ENCODE measurements around the gene UNC5C. TPM values are rescaled to one million over a fixed set of nuclear protein-coding genes. Genes with fewer than 3 reads are reported as not detected.

The UNC5C gene
- total and polyA plus RNA-seq, 10 of the 15 experiments (the other 5 are each of a cell fraction or from before 2014, with no cell fraction given) = 0.02 to 2.0 (median 0.15) TPM; not detected in 1

- Histone ChIP-seq H3K4me2 (ENCODE audit: control insufficient read depth, insufficient read depth) (no peak overlapping the region), H3K4me3 (no peak overlapping the region), H3K9ac (ENCODE audit: control insufficient read depth, insufficient read depth, low read length) (no peak overlapping the region), H3K36me3 (ENCODE audit: control insufficient read depth in 2 of 2, insufficient read depth in 2 of 2, low read length in 1 of 2) (no peaks in the 10 kb centered on the region), H3K27ac (ENCODE audit: control insufficient read depth, insufficient read depth) (no peak overlapping the region), H3K4me1 (ENCODE audit: control insufficient read depth, insufficient read depth, low read length) (no peaks in the 10 kb centered on the region), H4K20me1 (ENCODE audit: control insufficient read depth, insufficient read depth) (no peaks in the 10 kb centered on the region), H3K79me2 (ENCODE audit: control insufficient read depth, insufficient read depth, low read length) (no peaks in the 10 kb centered on the region), H2AFZ (ENCODE audit: control insufficient read depth, low read depth, low read length) (no peak overlapping the region), H3K27me3 (replicated peaks in 1 of 2; ENCODE audit: control insufficient read depth in 2 of 2, insufficient read depth in 2 of 2, low read length in 1 of 2) (no peaks in the 10 kb centered on the region), H3K9me3 (replicated peaks; ENCODE audit: control insufficient read depth, insufficient read depth, low read length) (no peaks in the 10 kb centered on the region)
- POLR2A ChIA-PET = no interaction called here
- RAD21 ChIA-PET (ENCODE audit: unreplicated experiment) = interaction anchor here (0.6 kb wide), 1 partner anchor 128 kb away, joined by 3 read pairs; no protein-coding TSS in a partner anchor
- WGBS (ENCODE audit: insufficient coverage, insufficient replicate concordance, low lambda C conversion rate, missing lambda C conversion rate) = 16% methylated on average over 3 of the region's 3 CpGs
- no TSS peak for BruUV-seq (replicated peaks)
- SMC1A ChIA-PET (ENCODE audit: uncharacterized antibody, unreplicated experiment) = no interaction called here
- DNase-seq (ENCODE audit: low read depth, low spot score) (no peak), FAIRE-seq (no peak), ATAC-seq (no peak)
- CTCF ChIA-PET = no interaction called here
- intact Hi-C loops (cut with micrococcal nuclease; ENCODE audit: unreplicated experiment) = no loop called here
- in situ Hi-C loops (cut with MboI) = no loop called here
- TF ChIP-seq PAX8 (IDR thresholded peaks at IDR 0.05) (no peak), CREM (IDR thresholded peaks at IDR 0.05; ENCODE audit: low read depth) (no peak), SP1 (IDR thresholded peaks at IDR 0.05; ENCODE audit: low read depth, low read length) (no peak), E2F4 (IDR thresholded peaks at IDR 0.05; ENCODE audit: low read depth, low read length) (no peak), SIX5 (IDR thresholded peaks at IDR 0.05; ENCODE audit: low read depth, low read length, severe bottlenecking) (no peak)
These were observed 162.4 kb downstream of the UNC5C start for GRCh38 chr4:95386410-95386809.

GRCh38 chr4:95381843-95382580 is 166.8 kb downstream of the UNC5C start:
- DNase-seq (ENCODE audit: low read depth, low spot score) = no peak
- no peaks in the 10 kb centered on the region for H3K4me1 ChIP-seq (ENCODE audit: control insufficient read depth, insufficient read depth, low read length)
- ChIA-PET POLR2A (no interaction called here), CTCF (interaction anchor here (0.9 to 1.5 kb wide), 2 partner anchors 9 to 19 kb away, joined by 4 to 6 read pairs; no protein-coding TSS in a partner anchor), RAD21 (ENCODE audit: unreplicated experiment) (no interaction called here), SMC1A (ENCODE audit: uncharacterized antibody, unreplicated experiment) (interaction anchor here (0.6 to 0.9 kb wide), 2 partner anchors 57 to 359 kb away, joined by 3 read pairs; no protein-coding TSS in a partner anchor)
- no peak overlapping the region for H2AFZ ChIP-seq (ENCODE audit: control insufficient read depth, low read depth, low read length)
- H3K9ac ChIP-seq (ENCODE audit: control insufficient read depth, insufficient read depth, low read length) = no peak overlapping the region
- in situ Hi-C loops (cut with MboI) (no loop called here), intact Hi-C loops (cut with micrococcal nuclease; ENCODE audit: unreplicated experiment) (no loop called here)
- BruUV-seq (replicated peaks) = no TSS peak
- no peaks in the 10 kb centered on the region for H3K9me3 ChIP-seq (replicated peaks; ENCODE audit: control insufficient read depth, insufficient read depth, low read length)
- 33% methylated on average over 3 of the region's 4 CpGs for WGBS (ENCODE audit: insufficient coverage, insufficient replicate concordance, low lambda C conversion rate, missing lambda C conversion rate)
- ATAC-seq = no peak
- no peaks in the 10 kb centered on the region for H3K27me3 ChIP-seq (replicated peaks in 1 of 2; ENCODE audit: control insufficient read depth in 2 of 2, insufficient read depth in 2 of 2, low read length in 1 of 2)
- FAIRE-seq = no peak
- no peak overlapping the region for H3K4me3 ChIP-seq
- H4K20me1 ChIP-seq (ENCODE audit: control insufficient read depth, insufficient read depth) = no peaks in the 10 kb centered on the region
- H3K4me2 ChIP-seq (ENCODE audit: control insufficient read depth, insufficient read depth) = no peak overlapping the region
- no peaks in the 10 kb centered on the region for H3K36me3 ChIP-seq (ENCODE audit: control insufficient read depth in 2 of 2, insufficient read depth in 2 of 2, low read length in 1 of 2)
- H3K27ac ChIP-seq (ENCODE audit: control insufficient read depth, insufficient read depth) = no peak overlapping the region
- no peaks in the 10 kb centered on the region for H3K79me2 ChIP-seq (ENCODE audit: control insufficient read depth, insufficient read depth, low read length)
- no peak for TF ChIP-seq RB1 (IDR thresholded peaks at IDR 0.05; ENCODE audit: borderline replicate concordance)
- no peak for TF ChIP-seq TCF3 (IDR thresholded peaks at IDR 0.05; ENCODE audit: borderline replicate concordance, insufficient read depth, low read depth, low read length)
- TF ChIP-seq IRF4 (IDR thresholded peaks at IDR 0.05; ENCODE audit: low read depth, low read length) = no peak
- no peak for TF ChIP-seq ZNF274 (IDR thresholded peaks at IDR 0.05; ENCODE audit: insufficient read depth, insufficient read length)
- TF ChIP-seq GABPA (IDR thresholded peaks at IDR 0.05; ENCODE audit: low read depth) = no peak
- TF ChIP-seq BMI1 (IDR thresholded peaks at IDR 0.05; ENCODE audit: borderline replicate concordance) = no peak
- TF ChIP-seq USF2 (IDR thresholded peaks at IDR 0.05; ENCODE audit: borderline replicate concordance, low read depth, low read length) = no peak
- no peak for TF ChIP-seq BCL11A (IDR thresholded peaks at IDR 0.05; ENCODE audit: low read depth, low read length)

Measured in GM12878 (cell line).